IMR-90 (cell line): ENCODE measurements around the gene NLE1. TPM values are rescaled to one million over a fixed set of nuclear protein-coding genes. Genes with fewer than 3 reads are reported as not detected.
"Not testable (repeated sequence)": the region's sequence is repeated elsewhere in the genome, so short reads cannot be mapped to it uniquely, and the experiment has no call there.

ENCODE experiments used
- ATAC-seq: fragments of 200-7000 bp; cut with Tn5 transposase; 2 replicates; pipeline ENCODE4 v1.9.1; 2020; ENCODE audit warnings: low read depth, mild to moderate bottlenecking, moderate library complexity
- BruUV-seq: library from RNA; stranded (reverse); fragments of 400-500 nt; replicated peaks from 2 replicates; lab custom pipeline; 2021; lab: Mats Ljungman, UMichigan
- CTCF ChIA-PET: fragments of 300-600 bp; formaldehyde crosslinking; extraction: SDS; loops from one replicate; lab custom pipeline; 2021; ENCODE audit warnings: antibody characterized with exemption; lab: Yijun Ruan, JAX
- POLR2A ChIA-PET: fragments of 300-600 bp; sonication (Branson Sonifier 250); formaldehyde crosslinking; loops from one replicate; lab custom pipeline; 2022; ENCODE audit warnings: antibody characterized with exemption; ENCODE audit not compliant: unreplicated experiment; lab: Charles Lee
- DNase-seq: peaks from one replicate; pipeline ENCODE4 v3.0.0; 2013
- H2AFZ ChIP-seq: replicated peaks from 2 replicates; pipeline ENCODE3; 2013; ENCODE audit warnings: low read length, mild to moderate bottlenecking; ENCODE audit not compliant: poor library complexity
- H2AK5ac ChIP-seq: 2 replicates; pipeline ENCODE4 v1.6.1; 2013; ENCODE audit warnings: low read depth, low read length, inconsistent platforms
- H2AK9ac ChIP-seq: replicated peaks from 2 replicates; pipeline ENCODE3; 2013; ENCODE audit warnings: mild to moderate bottlenecking, low read depth, low read length, moderate library complexity; ENCODE audit not compliant: poor library complexity
- H2BK120ac ChIP-seq: 2 replicates; pipeline ENCODE4 v1.6.1; 2013; ENCODE audit warnings: low read depth, low read length, inconsistent platforms
- H2BK15ac ChIP-seq: 3 replicates; pipeline ENCODE4 v1.6.1; 2013; ENCODE audit warnings: low read depth, low read length, inconsistent platforms
- H2BK20ac ChIP-seq: 2 replicates; pipeline ENCODE4 v1.6.1; 2013; ENCODE audit warnings: low read depth, mild to moderate bottlenecking, inconsistent platforms, low read length, moderate library complexity
- H2BK5ac ChIP-seq: 2 replicates; pipeline ENCODE4 v1.6.1; 2013; ENCODE audit warnings: mild to moderate bottlenecking, low read depth, low read length, inconsistent platforms; ENCODE audit not compliant: poor library complexity, severe bottlenecking
- H3K14ac ChIP-seq: replicated peaks from 2 replicates; pipeline ENCODE4 v1.6.1; 2013; ENCODE audit warnings: low read depth, low read length, inconsistent platforms
- H3K18ac ChIP-seq: 2 replicates; pipeline ENCODE4 v1.6.1; 2013; ENCODE audit warnings: low read depth, low read length, control low read depth
- H3K23ac ChIP-seq: 2 replicates; pipeline ENCODE4 v1.6.1; 2013; ENCODE audit warnings: low read depth, low read length, inconsistent platforms
- H3K27ac ChIP-seq: 2 replicates; pipeline ENCODE4 v1.5.1; 2013; ENCODE audit warnings: mild to moderate bottlenecking, control low read depth, low read length; ENCODE audit not compliant: insufficient read depth
- H3K27me3 ChIP-seq: 2 replicates; pipeline ENCODE4 v1.6.1; 2013; ENCODE audit warnings: low read length; ENCODE audit not compliant: control insufficient read depth, insufficient read depth
- H3K36me3 ChIP-seq: 2 replicates; pipeline ENCODE4 v1.6.1; 2013; ENCODE audit warnings: low read length, mixed read lengths; ENCODE audit not compliant: control insufficient read depth, insufficient read depth
- H3K4ac ChIP-seq: 2 replicates; pipeline ENCODE4 v1.6.1; 2013; ENCODE audit warnings: low read depth, low read length, inconsistent platforms
- H3K4me1 ChIP-seq: 2 replicates; pipeline ENCODE4 v1.6.1; 2013; ENCODE audit warnings: low read length, mixed read lengths; ENCODE audit not compliant: control insufficient read depth, insufficient read depth
- H3K4me2 ChIP-seq: 2 replicates; pipeline ENCODE4 v1.6.1; 2013; ENCODE audit warnings: low read depth, mild to moderate bottlenecking, control low read depth, low read length, moderate library complexity
- H3K4me3 ChIP-seq: 2 replicates; pipeline ENCODE4 v1.5.1; 2013; ENCODE audit warnings: low read depth, mild to moderate bottlenecking, control low read depth, low read length, moderate library complexity; ENCODE audit not compliant: insufficient read depth
- H3K56ac ChIP-seq: 2 replicates; pipeline ENCODE4 v1.6.1; 2013; ENCODE audit warnings: low read length, inconsistent platforms; ENCODE audit not compliant: insufficient read depth; ENCODE audit errors: extremely low read depth
- H3K79me1 ChIP-seq, 2 experiments: 2 replicates each; pipeline ENCODE4 v1.6.1; 2013; ENCODE audit warnings: low read length in 2 of 2, inconsistent platforms in 1 of 2, low read depth in 1 of 2
- H3K9ac ChIP-seq: 2 replicates; pipeline ENCODE4 v1.6.1; 2013; ENCODE audit warnings: low read depth, low read length, control low read depth
- H3K9me1 ChIP-seq: 2 replicates; pipeline ENCODE4 v1.6.1; 2013; ENCODE audit warnings: low read length, inconsistent platforms; ENCODE audit not compliant: insufficient read depth
- H3K9me3 ChIP-seq: 2 replicates; pipeline ENCODE4 v1.6.1; 2013; ENCODE audit warnings: low read length; ENCODE audit not compliant: control insufficient read depth, insufficient read depth
- H4K20me1 ChIP-seq: 2 replicates; pipeline ENCODE4 v1.6.1; 2013; ENCODE audit warnings: low read length, inconsistent platforms; ENCODE audit not compliant: insufficient read depth
- H4K5ac ChIP-seq: 2 replicates; pipeline ENCODE4 v1.6.1; 2013; ENCODE audit warnings: mild to moderate bottlenecking, low read depth, low read length, control low read depth
- H4K8ac ChIP-seq, 2 experiments: 2 replicates each; pipeline ENCODE4 v1.6.1; 2013; ENCODE audit warnings: low read depth in 2 of 2, low read length in 2 of 2, control low read depth in 1 of 2, inconsistent platforms in 1 of 2
- H4K91ac ChIP-seq: 2 replicates; pipeline ENCODE4 v1.6.1; 2013; ENCODE audit warnings: low read depth, low read length, inconsistent platforms; ENCODE audit not compliant: insufficient read depth
- WGBS, 2 experiments: methylation state at CpG; one replicate each; pipeline versions ENCODE4 v1.1.5 to v1.1.7; 2013; ENCODE audit warnings: missing lambda C conversion rate in 2 of 2; ENCODE audit not compliant: insufficient read length in 1 of 2; ENCODE audit errors: extremely low coverage in 2 of 2; 5-methylcytosine and 5-hydroxymethylcytosine counted together
- dilution Hi-C: fragments of 300-500 bp; cut with HindIII; formaldehyde crosslinking; loops from one replicate; pipeline ENCODE4 v1.14.3; 2018; ENCODE audit warnings: low sequenced_read_pairs; ENCODE audit not compliant: unreplicated experiment
- in situ Hi-C: fragments of 300-500 bp; cut with MboI; formaldehyde crosslinking; loops from 3 replicates; pipeline ENCODE4 v1.14.3; 2019; ENCODE audit warnings: low sequenced_read_pairs, inconsistent platforms, mixed read lengths
- intact Hi-C: fragments of 100-400 bp; cut with micrococcal nuclease; formaldehyde crosslinking; loops from 2 replicates; pipeline ENCODE4 v1.10.0; 2022
- polyA plus RNA-seq, 3 experiments: library from polyadenylated mRNA; depleted of rRNA; stranded (reverse); fragments of >200 nt; gene quantifications; 2 replicates each; pipeline ENCODE4 v1.2.3, GENCODE V29; 2012; ENCODE audit warnings: low replicate concordance in 1 of 3
- total RNA-seq: library from RNA; depleted of rRNA; stranded (reverse); fragments of >200 nt; gene quantifications from 2 replicates; pipeline ENCODE4 v1.2.3, GENCODE V29; 2012

The NLE1 gene
- total and polyA plus RNA-seq, 2 of the 4 experiments (the other 2 are of a cell fraction) = 18.6 to 23.7 TPM

DNA sequence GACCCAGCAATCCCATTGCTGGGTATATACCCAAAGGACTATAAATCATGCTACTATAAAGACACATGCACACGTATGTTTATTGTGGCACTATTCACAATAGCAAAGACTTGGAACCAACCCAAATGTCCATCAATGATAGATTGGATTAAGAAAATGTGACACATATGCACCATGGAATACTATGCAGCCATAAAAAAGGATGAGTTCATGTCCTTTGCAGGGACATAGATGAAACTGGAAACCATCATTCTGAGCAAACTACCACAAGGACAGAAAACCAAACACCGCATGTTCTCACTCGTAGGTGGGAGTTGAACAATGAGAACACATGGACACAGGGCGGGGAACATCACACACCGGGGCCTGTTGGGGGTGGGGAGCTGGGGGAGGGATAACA is 37.3 kb upstream of the NLE1 start:
- H3K4me2 ChIP-seq, H3K4ac ChIP-seq, H3K36me3 ChIP-seq, H3K56ac ChIP-seq, H4K8ac ChIP-seq, H3K27ac ChIP-seq, H3K9me1 ChIP-seq, CTCF ChIA-PET, H3K4me1 ChIP-seq, H2AFZ ChIP-seq, H2AK5ac ChIP-seq, H3K4me3 ChIP-seq, H3K27me3 ChIP-seq, H3K9ac ChIP-seq, H3K79me1 ChIP-seq, H2BK15ac ChIP-seq, H2BK5ac ChIP-seq, H3K18ac ChIP-seq, H2AK9ac ChIP-seq, H3K23ac ChIP-seq, ATAC-seq, H4K20me1 ChIP-seq, H4K5ac ChIP-seq, H3K14ac ChIP-seq, DNase-seq, H4K91ac ChIP-seq, POLR2A ChIA-PET, H3K9me3 ChIP-seq, H2BK20ac ChIP-seq, in situ Hi-C loops, H2BK120ac ChIP-seq, BruUV-seq: not testable (repeated sequence)
- 100% methylated on average over 1 of the region's 5 CpGs; no CpG with 5 or more reads in 1 of the 2 experiments for WGBS, 2 experiments
- dilution Hi-C loops (loop anchor here (25.0 kb wide), 1 partner anchor 358 kb away; the partner anchor contains the start of gene SLFN12L), intact Hi-C loops (loop anchor here (10.0 kb wide), 1 partner anchor 255 kb away; the partner anchor contains the start of gene SLFN12)
